Keratinocyte (primary cell): ENCODE data around the gene ZNF567. TPM values are rescaled to one million over a fixed set of nuclear protein-coding genes. Genes with fewer than 3 reads are reported as not detected.

Source experiments
- DNase-seq: peaks from one replicate; pipeline ENCODE4 v3.0.0-alpha.2; 2011; ENCODE audit warnings: low read depth, missing footprints, low spot score
- FAIRE-seq: peaks from 2 replicates; lab custom pipeline; 2011; peaks lifted over from hg19 to GRCh38; lab: Jason Lieb, UNC
- H2AFZ ChIP-seq: 2 replicates; pipeline ENCODE4 v1.6.0; 2012; ENCODE audit warnings: low read length, control low read depth, inconsistent platforms; ENCODE audit not compliant: control insufficient read depth
- H3K27ac ChIP-seq: 2 replicates; pipeline ENCODE4 v1.5.1; 2011; ENCODE audit warnings: low read length; ENCODE audit not compliant: control insufficient read depth, insufficient read depth
- H3K27me3 ChIP-seq: 3 replicates; pipeline ENCODE4 v1.6.0; 2011; ENCODE audit warnings: low read length; ENCODE audit not compliant: control insufficient read depth, insufficient read depth; ENCODE audit errors: extremely low read depth
- H3K36me3 ChIP-seq, 2 experiments: 2 replicates in 1 of 2; 3 replicates in 1 of 2; pipeline ENCODE4 v1.5.1; 2011; ENCODE audit warnings: low read length in 2 of 2, mild to moderate bottlenecking in 1 of 2; ENCODE audit not compliant: control insufficient read depth in 2 of 2, insufficient read depth in 2 of 2; ENCODE audit errors: extremely low read depth in 1 of 2
- H3K4me1 ChIP-seq: 3 replicates; pipeline ENCODE4 v1.5.1; 2011; ENCODE audit warnings: low read length; ENCODE audit not compliant: control insufficient read depth, insufficient read depth; ENCODE audit errors: extremely low read depth
- H3K4me2 ChIP-seq: 3 replicates; pipeline ENCODE4 v1.6.0; 2011; ENCODE audit warnings: low read depth, low read length; ENCODE audit not compliant: control insufficient read depth, insufficient read depth; ENCODE audit errors: extremely low read depth
- H3K4me3 ChIP-seq, 3 experiments: fragments of 200-600 bp in 1 of 3; sonication (generic) in 1 of 3; 2 replicates in 2 of 3; 3 replicates in 1 of 3; pipeline ENCODE4 v1.5.1; 2011 to 2016; ENCODE audit warnings: low read length in 3 of 3, mild to moderate bottlenecking in 3 of 3, control low read depth in 2 of 3, inconsistent platforms in 1 of 3, low read depth in 1 of 3, mixed read lengths in 1 of 3, mixed run types in 1 of 3, moderate library complexity in 1 of 3; ENCODE audit not compliant: control insufficient read depth in 2 of 3, insufficient read depth in 2 of 3; ENCODE audit errors: extremely low read depth in 1 of 3
- H3K79me2 ChIP-seq: 2 replicates; pipeline ENCODE4 v1.6.0; 2012; ENCODE audit warnings: low read length; ENCODE audit not compliant: control insufficient read depth, insufficient read depth
- H3K9ac ChIP-seq: 3 replicates; pipeline ENCODE4 v1.6.0; 2011; ENCODE audit warnings: low read length; ENCODE audit not compliant: control insufficient read depth, insufficient read depth; ENCODE audit errors: extremely low read depth
- H3K9me1 ChIP-seq: 3 replicates; pipeline ENCODE4 v1.6.0; 2011; ENCODE audit warnings: low read length; ENCODE audit not compliant: control insufficient read depth, insufficient read depth; ENCODE audit errors: extremely low read depth
- H3K9me3 ChIP-seq: 2 replicates; pipeline ENCODE4 v1.5.1; 2012; ENCODE audit warnings: low read depth, low read length; ENCODE audit not compliant: control insufficient read depth
- H4K20me1 ChIP-seq: 3 replicates; pipeline ENCODE4 v1.6.0; 2011; ENCODE audit warnings: low read length; ENCODE audit not compliant: control insufficient read depth, insufficient read depth; ENCODE audit errors: extremely low read depth
- EZH2 ChIP-seq: IDR thresholded peaks from one replicate; pipeline ENCODE4 v1.6.1; 2012; ENCODE audit warnings: inconsistent platforms, mild to moderate bottlenecking, low read length, moderate library complexity
- dilution Hi-C: fragments of 300-500 bp; cut with MboI; formaldehyde crosslinking; loops from one replicate; pipeline ENCODE4 v1.7.0; 2020; ENCODE audit warnings: low sequenced_read_pairs; ENCODE audit not compliant: extremely low pct_ligation_motif_present
- polyA plus RNA-seq, 5 experiments: library from polyadenylated mRNA; depleted of rRNA in 3 of 5; stranded (reverse) in 3 of 5; stranded (forward) in 1 of 5; unstranded in 1 of 5; fragments of >200 nt; gene quantifications; 1 replicate in 1 of 5; 2 replicates in 3 of 5; 3 replicates in 1 of 5; pipeline versions ENCODE4 v1.2.1 to v1.2.3, GENCODE V29; 2011 to 2012; ENCODE audit warnings: missing spikeins in 2 of 5, low read depth in 1 of 5, low replicate concordance in 1 of 5
- TF ChIP-seq, protein P1 (sequence below), 3 experiments: IDR thresholded peaks in 1 of 3; conservative IDR thresholded peaks in 1 of 3; optimal IDR thresholded peaks in 1 of 3; 2 replicates in 2 of 3; 3 replicates in 1 of 3; pipeline versions ENCODE3 to v1.5.1; 2011; ENCODE audit warnings: low read length in 3 of 3, mild to moderate bottlenecking in 3 of 3, moderate library complexity in 2 of 3, control low read depth in 1 of 3, inconsistent platforms in 1 of 3; ENCODE audit not compliant: insufficient read depth in 2 of 3; ENCODE audit errors: extremely low read depth in 1 of 3

Gene ZNF567
- polyA plus RNA-seq, 1 donor (not counting 4 experiments of a cell fraction or from before 2014, with no cell fraction given) = 7.2 TPM

DNA sequence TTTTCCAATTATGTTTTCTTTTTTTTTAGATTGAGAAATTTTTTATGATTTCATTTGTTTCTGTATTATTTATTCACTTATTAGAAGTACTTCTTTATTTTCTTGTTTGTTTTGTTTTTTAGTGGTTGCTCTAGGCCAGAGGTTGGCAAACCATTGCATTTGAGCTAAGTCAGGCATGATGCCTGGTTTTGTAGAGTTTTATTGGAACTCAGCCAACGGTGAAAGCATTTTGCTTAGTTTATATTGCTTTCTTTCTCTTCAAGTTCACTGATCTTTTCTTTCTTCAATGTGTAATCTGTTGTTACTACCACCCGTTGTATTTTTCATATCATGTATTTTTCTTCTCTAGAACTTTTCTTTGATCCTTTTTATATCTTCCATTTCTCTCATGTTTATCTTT lies 19.7 kb downstream of the ZNF567 start:
- no peak overlapping the region for H2AFZ ChIP-seq
- no peak for FAIRE-seq
- no peaks in the 10 kb centered on the region for H3K9me1 ChIP-seq
- DNase-seq = no peak
- peaks cover 57% of the 10 kb centered on the region for H3K79me2 ChIP-seq
- H3K36me3 ChIP-seq = peaks cover under 1 to 5% of the 10 kb centered on the region in 2 experiments
- no peak overlapping the region for H3K4me3 ChIP-seq
- H3K4me2 ChIP-seq = no peak overlapping the region
- dilution Hi-C loops = no loop called here
- H3K27me3 ChIP-seq = no peaks in the 10 kb centered on the region
- no peaks in the 10 kb centered on the region for H4K20me1 ChIP-seq
- H3K9me3 ChIP-seq = peaks cover 24% of the 10 kb centered on the region
- H3K9ac ChIP-seq = no peak overlapping the region
- H3K27ac ChIP-seq = no peak overlapping the region
- TF ChIP-seq, protein P1, sequence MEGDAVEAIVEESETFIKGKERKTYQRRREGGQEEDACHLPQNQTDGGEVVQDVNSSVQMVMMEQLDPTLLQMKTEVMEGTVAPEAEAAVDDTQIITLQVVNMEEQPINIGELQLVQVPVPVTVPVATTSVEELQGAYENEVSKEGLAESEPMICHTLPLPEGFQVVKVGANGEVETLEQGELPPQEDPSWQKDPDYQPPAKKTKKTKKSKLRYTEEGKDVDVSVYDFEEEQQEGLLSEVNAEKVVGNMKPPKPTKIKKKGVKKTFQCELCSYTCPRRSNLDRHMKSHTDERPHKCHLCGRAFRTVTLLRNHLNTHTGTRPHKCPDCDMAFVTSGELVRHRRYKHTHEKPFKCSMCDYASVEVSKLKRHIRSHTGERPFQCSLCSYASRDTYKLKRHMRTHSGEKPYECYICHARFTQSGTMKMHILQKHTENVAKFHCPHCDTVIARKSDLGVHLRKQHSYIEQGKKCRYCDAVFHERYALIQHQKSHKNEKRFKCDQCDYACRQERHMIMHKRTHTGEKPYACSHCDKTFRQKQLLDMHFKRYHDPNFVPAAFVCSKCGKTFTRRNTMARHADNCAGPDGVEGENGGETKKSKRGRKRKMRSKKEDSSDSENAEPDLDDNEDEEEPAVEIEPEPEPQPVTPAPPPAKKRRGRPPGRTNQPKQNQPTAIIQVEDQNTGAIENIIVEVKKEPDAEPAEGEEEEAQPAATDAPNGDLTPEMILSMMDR (optimal IDR thresholded peaks at IDR 0.05 in 1 of 3, IDR thresholded peaks at IDR 0.05 in 1 of 3, conservative IDR thresholded peaks at IDR 0.05 in 1 of 3; ENCODE audit: extremely low read depth in 1 of 3, insufficient read depth in 2 of 3, low read length in 3 of 3) = no peak
- no peak for TF ChIP-seq EZH2
- no peaks in the 10 kb centered on the region for H3K4me1 ChIP-seq

DNA sequence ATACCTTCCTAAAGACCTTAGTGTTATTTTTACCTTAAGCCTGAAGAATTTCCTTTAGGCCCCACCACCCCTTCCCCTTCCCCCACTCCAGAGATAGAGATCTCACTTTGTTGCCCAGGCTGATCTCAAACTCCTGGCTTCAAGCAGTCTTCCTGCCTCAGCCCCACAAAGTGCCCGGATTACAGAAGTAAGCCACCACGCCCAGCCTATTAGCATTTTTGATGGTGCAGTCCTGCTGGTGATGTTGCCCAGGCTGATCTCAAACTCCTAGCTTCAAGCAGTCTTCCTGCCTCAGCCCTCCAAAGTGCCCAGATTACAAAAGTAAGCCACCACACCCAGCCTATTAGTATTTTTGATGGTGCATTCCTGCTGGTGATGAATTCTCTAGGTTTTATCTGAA lies 22.0 kb downstream of the ZNF567 start:
- Histone ChIP-seq H3K4me3 (no peak overlapping the region), H3K4me2 (no peak overlapping the region), H3K9me1 (no peaks in the 10 kb centered on the region), H4K20me1 (no peaks in the 10 kb centered on the region), H3K79me2 (peaks cover 53% of the 10 kb centered on the region), H3K27me3 (no peaks in the 10 kb centered on the region), H2AFZ (no peak overlapping the region), H3K4me1 (no peaks in the 10 kb centered on the region), H3K27ac (no peak overlapping the region), H3K9ac (no peak overlapping the region), H3K36me3 (peaks cover 11 to 19% of the 10 kb centered on the region in 2 experiments), H3K9me3 (peaks cover 34% of the 10 kb centered on the region)
- no peak for TF ChIP-seq EZH2
- TF ChIP-seq, protein P1 (optimal IDR thresholded peaks at IDR 0.05 in 1 of 3, IDR thresholded peaks at IDR 0.05 in 1 of 3, conservative IDR thresholded peaks at IDR 0.05 in 1 of 3; ENCODE audit: extremely low read depth in 1 of 3, insufficient read depth in 2 of 3, low read length in 3 of 3) = no peak
- FAIRE-seq (no peak), DNase-seq (no peak)
- dilution Hi-C loops = no loop called here
